Activated CD8-positive, alpha-beta memory T cell treated with anti-CD3 and anti-CD28 coated beads, Interleukin-2, amount 10 ng/mL, durations not matched to agents 7 days and 5 days (primary cell): ENCODE measurements around the gene SLC25A21. TPM values are rescaled to one million over a fixed set of nuclear protein-coding genes. Genes with fewer than 3 reads are reported as not detected.
"Not testable (repeated sequence)": the region's sequence is repeated elsewhere in the genome, so short reads cannot be mapped to it uniquely, and the experiment has no call there.

Source experiments
- ATAC-seq: fragments of 150-1000 bp; cut with Tn5 transposase; one replicate; pipeline ENCODE4 v1.10.0; 2021; ENCODE audit warnings: moderate library complexity
- CTCF ChIA-PET: fragments of 350-600 bp; sonication (Branson Sonifier 250); formaldehyde crosslinking; loops from one replicate; lab custom pipeline; 2021; ENCODE audit warnings: antibody characterized with exemption; lab: Charles Lee
- DNase-seq: peaks from one replicate; pipeline ENCODE4 v3.0.0-alpha.2; 2020
- H3K27ac Mint-ChIP-seq: one replicate; pipeline ENCODE4 v1.8.0; 2021; ENCODE audit warnings: mild to moderate bottlenecking, mixed read lengths
- H3K27me3 Mint-ChIP-seq: one replicate; pipeline ENCODE4 v1.8.0; 2021; ENCODE audit warnings: mixed read lengths
- H3K36me3 Mint-ChIP-seq: one replicate; pipeline ENCODE4 v1.8.0; 2021; ENCODE audit warnings: mild to moderate bottlenecking, mixed read lengths
- H3K4me1 Mint-ChIP-seq: one replicate; pipeline ENCODE4 v1.8.0; 2021; ENCODE audit warnings: mixed read lengths
- H3K4me3 Mint-ChIP-seq: one replicate; pipeline ENCODE4 v1.8.0; 2021; ENCODE audit warnings: mild to moderate bottlenecking, moderate library complexity, mixed read lengths
- H3K9me3 Mint-ChIP-seq: one replicate; pipeline ENCODE4 v1.8.0; 2022; ENCODE audit warnings: low read depth, mixed read lengths
- total RNA-seq, 2 experiments: library from RNA; stranded (reverse); gene quantifications; one replicate each; pipeline ENCODE4 v1.2.3, GENCODE V29; 2021

Gene SLC25A21
- total RNA-seq, 2 experiments from 2014 or later = not detected

DNA sequence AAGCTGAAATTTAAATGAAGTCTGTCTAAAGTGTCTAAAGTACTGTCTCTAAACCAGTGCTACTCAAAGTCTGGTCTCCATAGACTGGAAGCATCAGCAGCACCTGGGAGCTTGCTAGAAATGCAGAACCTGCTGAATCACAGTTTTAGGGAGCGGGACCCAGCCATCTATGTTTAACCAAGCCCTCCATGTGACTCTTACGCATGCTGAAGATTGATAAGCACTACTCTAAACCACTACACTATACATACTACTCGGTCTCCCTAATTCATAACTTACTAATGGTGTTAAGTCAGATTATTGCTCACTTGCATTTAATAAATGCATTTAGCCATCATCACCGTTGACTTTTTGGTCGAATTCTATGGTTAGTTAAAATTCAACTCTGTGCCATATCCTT, 88.8 kb downstream of the SLC25A21 start:
- DNase-seq (no peak), ATAC-seq (no peak)
- Mint-ChIP-seq H3K9me3 (peaks cover 4% of the 10 kb centered on the region), H3K4me3 (no peak overlapping the region), H3K4me1 (no peaks in the 10 kb centered on the region), H3K36me3 (no peaks in the 10 kb centered on the region), H3K27ac (no peak overlapping the region), H3K27me3 (no peaks in the 10 kb centered on the region)
- CTCF ChIA-PET = no interaction called here

DNA sequence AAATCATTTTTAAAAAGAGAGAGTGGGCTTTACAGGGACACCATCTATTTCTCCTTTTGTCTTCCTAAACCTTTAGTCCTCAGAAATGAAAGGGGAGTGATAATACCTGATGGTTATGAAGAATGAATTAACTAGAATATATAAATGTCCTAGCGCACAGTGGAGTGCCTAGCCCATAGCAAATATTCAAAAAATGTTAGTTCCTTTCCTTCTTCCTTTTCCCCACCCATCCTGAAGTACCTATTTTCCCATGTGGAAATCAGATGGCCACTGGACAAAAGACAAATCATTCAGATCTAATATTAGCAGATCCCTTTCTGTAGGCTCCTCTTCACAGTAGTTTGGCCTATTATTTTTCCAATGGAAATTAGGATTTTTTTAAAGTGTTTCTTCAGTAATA, 90.0 kb downstream of the SLC25A21 start:
- Mint-ChIP-seq H3K9me3 (peaks cover 4% of the 10 kb centered on the region), H3K27me3 (no peaks in the 10 kb centered on the region), H3K27ac (no peak overlapping the region)

DNA sequence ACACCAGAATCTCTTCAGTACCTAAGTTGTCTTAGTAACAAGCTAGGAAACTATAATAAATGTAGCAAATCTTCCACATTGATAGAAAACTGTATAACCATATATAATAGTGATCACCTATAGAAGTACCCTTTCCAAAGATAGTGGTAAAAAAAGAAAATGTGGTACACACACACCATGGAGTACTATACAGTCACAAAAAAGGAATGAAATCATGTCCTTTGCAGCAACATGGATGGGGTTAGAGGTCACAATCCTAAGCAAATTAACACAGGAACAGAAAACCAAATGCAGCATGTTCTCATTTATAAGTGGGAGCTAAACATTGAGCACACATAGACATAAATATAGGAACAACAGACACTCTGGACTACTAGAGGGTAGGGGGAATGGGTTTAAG, 90.5 kb downstream of the SLC25A21 start:
- DNase-seq (no peak), ATAC-seq (no peak)
- Mint-ChIP-seq H3K4me3 (no peak overlapping the region), H3K27ac (no peak overlapping the region), H3K4me1 (no peaks in the 10 kb centered on the region), H3K36me3 (no peaks in the 10 kb centered on the region), H3K9me3 (peaks cover 7% of the 10 kb centered on the region), H3K27me3 (no peaks in the 10 kb centered on the region)
- CTCF ChIA-PET = no interaction called here

More for the DNA sequence above, 90.0 kb downstream of the SLC25A21 start:
- Mint-ChIP-seq H3K36me3 (no peaks in the 10 kb centered on the region), H3K4me1 (no peaks in the 10 kb centered on the region), H3K4me3 (no peak overlapping the region)
- ATAC-seq = no peak
- CTCF ChIA-PET = no interaction called here
- DNase-seq = no peak

DNA sequence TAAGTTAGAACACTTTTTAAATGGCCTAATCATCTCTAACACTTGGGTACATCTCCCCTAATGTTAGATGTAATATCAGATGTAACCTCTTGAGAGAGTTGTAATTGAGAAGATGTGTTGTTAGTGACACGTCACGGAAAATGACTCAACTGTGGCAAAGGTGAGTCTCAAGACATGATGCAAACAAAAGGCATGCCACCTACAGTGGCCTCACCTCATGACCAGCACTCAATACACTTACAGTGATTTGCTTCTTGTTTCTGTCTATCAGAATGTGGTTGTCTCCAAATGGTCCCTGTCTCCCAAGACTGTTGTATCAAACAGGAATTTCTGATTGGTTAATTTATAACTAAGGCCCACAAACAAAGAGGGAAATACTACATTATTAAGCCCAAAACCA, 91.2 kb downstream of the SLC25A21 start:
- no peak overlapping the region for H3K4me3 Mint-ChIP-seq
- no peaks in the 10 kb centered on the region for H3K27me3 Mint-ChIP-seq
- H3K4me1 Mint-ChIP-seq = no peaks in the 10 kb centered on the region
- no peak overlapping the region for H3K27ac Mint-ChIP-seq
- ATAC-seq (no peak), DNase-seq (no peak)
- CTCF ChIA-PET = no interaction called here
- peaks cover 7% of the 10 kb centered on the region for H3K9me3 Mint-ChIP-seq
- H3K36me3 Mint-ChIP-seq = no peaks in the 10 kb centered on the region

DNA sequence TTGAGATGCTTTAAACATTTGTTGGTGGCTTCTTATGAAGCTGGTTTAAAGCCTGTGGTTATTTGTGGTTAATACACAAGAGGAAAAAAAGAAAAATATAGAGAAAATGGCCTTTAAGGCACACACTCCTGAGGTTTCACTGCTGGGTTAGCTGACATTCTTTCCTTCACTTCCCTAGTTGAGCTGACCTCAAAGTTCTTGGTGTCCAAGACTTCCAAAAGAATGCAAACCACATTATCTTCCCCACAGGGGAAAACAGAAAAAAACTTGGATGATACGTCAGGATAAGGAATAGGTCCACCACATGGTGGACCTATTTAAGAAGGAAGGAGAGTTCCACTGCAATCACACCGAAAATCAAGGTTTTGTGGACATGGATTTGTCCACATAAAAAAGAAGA, 94.3 kb downstream of the SLC25A21 start:
- ATAC-seq = no peak
- Mint-ChIP-seq H3K9me3 (peaks cover 9% of the 10 kb centered on the region), H3K4me3 (no peak overlapping the region), H3K27ac (no peak overlapping the region), H3K27me3 (no peaks in the 10 kb centered on the region), H3K36me3 (no peaks in the 10 kb centered on the region), H3K4me1 (no peaks in the 10 kb centered on the region)
- DNase-seq = no peak
- CTCF ChIA-PET = no interaction called here

DNA sequence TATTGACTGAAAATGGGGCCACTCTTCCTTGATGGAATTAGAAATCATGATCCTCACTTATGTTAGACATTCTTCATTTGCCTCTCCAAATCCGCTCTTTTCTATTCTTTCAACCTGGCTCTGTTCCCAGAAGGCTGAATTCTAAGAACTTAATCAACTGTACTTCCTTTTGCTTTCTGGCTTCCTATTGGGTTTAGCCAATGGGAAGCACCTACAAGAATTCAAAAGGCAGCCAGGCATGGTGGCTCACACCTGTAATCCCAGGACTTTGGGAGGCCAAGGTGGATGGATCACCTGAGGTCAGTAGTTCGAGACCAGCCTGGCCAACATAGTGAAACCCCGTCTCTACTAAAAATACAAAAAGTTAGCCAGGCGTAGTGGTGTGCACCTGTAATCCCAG, 98.1 kb downstream of the SLC25A21 start:
- H3K4me1 Mint-ChIP-seq, ATAC-seq, H3K27ac Mint-ChIP-seq, CTCF ChIA-PET, H3K27me3 Mint-ChIP-seq, H3K9me3 Mint-ChIP-seq, H3K36me3 Mint-ChIP-seq, DNase-seq, H3K4me3 Mint-ChIP-seq: not testable (repeated sequence)

DNA sequence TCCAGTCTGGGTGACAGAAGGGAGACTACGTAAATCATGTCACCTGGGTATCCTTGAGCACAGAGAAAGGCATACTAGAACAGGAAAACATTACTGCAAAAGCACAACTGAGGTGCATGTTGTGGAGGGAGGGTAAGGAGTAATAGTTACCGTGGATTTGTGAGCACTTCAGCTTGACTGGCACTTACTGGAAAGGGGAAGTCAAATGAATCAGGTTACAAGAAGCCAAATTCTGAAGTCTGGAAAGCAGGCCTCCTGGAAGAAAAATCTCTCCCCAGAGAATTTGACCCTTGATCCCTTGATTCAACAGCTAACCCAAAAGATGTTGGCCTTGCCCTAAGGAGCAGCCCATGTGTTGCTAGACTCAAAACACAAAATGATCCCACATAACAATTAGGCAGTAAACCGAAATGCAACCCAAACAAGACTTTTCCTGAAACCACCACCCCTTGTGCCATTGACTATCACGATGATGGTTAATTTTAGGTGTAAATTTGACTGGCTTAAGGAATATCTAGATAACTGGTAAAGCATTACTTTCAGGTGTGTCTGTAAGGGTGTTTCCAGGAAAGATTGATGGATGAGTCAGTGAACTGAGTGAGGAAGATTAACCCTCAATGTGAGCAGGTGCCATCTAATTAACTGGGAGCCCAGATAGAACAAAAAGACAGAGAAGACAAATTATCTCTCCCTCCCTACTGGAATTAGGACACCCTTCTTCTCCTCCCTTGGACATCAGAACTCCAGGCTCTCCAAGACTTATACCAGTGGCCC, 108.8 kb downstream of the SLC25A21 start:
- ATAC-seq = no peak
- H3K36me3 Mint-ChIP-seq = no peaks in the 10 kb centered on the region
- DNase-seq = no peak
- H3K27ac Mint-ChIP-seq = no peak overlapping the region
- no peaks in the 10 kb centered on the region for H3K4me1 Mint-ChIP-seq
- H3K4me3 Mint-ChIP-seq = no peak overlapping the region
- H3K27me3 Mint-ChIP-seq = no peaks in the 10 kb centered on the region
- peaks cover 2% of the 10 kb centered on the region for H3K9me3 Mint-ChIP-seq
- CTCF ChIA-PET = no interaction called here

DNA sequence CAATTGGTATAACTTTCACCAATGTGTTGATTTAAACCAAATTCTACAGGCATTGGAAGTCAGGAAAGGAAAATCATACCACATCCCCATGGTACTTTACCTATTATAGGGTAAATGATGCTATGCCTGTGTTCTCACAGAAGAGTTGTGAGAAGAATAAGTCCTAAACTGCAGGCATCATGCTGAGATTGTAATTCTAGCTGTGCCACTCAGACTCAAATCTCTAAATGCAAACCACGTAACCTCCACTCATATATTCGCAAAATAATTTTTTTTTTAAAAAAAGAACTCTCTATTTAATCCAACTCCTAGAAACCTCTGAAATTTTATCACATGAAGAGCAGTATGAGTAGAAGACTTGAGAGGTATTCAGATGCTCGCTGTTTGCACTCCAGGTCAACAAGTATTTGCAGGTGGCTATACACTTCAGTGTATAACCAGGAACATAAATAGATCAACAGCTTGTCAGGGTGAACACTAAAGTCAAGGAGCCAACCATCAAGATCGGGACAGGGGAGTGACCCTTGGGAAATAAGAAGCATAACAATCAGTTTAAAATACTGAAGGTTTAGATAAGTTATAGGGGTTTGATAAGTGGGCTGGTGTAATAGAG, 110.1 kb downstream of the SLC25A21 start:
- CTCF ChIA-PET = no interaction called here
- H3K27me3 Mint-ChIP-seq = no peaks in the 10 kb centered on the region
- peaks cover 2% of the 10 kb centered on the region for H3K9me3 Mint-ChIP-seq
- no peak overlapping the region for H3K27ac Mint-ChIP-seq
- no peak overlapping the region for H3K4me3 Mint-ChIP-seq
- no peaks in the 10 kb centered on the region for H3K4me1 Mint-ChIP-seq
- H3K36me3 Mint-ChIP-seq = no peaks in the 10 kb centered on the region
- ATAC-seq = no peak
- no peak for DNase-seq

DNA sequence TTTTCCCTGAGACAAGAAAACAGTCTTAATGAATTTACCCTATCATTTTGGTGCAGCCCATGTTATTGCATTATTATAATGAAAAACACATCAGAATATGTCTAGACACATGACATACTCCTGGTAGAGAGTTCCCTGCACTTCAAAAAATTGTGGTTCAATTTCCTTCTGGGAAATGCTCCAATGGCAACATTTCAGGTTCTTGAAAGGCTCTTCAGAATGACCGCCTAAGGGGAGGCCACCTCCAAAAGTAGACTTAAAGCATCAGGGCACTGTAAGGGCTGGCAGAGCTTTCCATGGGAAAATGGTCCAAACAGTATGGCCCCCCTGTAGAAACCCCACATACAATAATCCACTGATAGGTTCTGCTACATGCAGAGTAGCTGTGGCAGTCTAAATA, 110.7 kb downstream of the SLC25A21 start:
- no peak overlapping the region for H3K4me3 Mint-ChIP-seq
- H3K27ac Mint-ChIP-seq = no peak overlapping the region
- no peaks in the 10 kb centered on the region for H3K4me1 Mint-ChIP-seq
- no peak for DNase-seq
- no peaks in the 10 kb centered on the region for H3K9me3 Mint-ChIP-seq
- no peaks in the 10 kb centered on the region for H3K27me3 Mint-ChIP-seq
- no peak for ATAC-seq
- CTCF ChIA-PET = no interaction called here
- H3K36me3 Mint-ChIP-seq = no peaks in the 10 kb centered on the region

DNA sequence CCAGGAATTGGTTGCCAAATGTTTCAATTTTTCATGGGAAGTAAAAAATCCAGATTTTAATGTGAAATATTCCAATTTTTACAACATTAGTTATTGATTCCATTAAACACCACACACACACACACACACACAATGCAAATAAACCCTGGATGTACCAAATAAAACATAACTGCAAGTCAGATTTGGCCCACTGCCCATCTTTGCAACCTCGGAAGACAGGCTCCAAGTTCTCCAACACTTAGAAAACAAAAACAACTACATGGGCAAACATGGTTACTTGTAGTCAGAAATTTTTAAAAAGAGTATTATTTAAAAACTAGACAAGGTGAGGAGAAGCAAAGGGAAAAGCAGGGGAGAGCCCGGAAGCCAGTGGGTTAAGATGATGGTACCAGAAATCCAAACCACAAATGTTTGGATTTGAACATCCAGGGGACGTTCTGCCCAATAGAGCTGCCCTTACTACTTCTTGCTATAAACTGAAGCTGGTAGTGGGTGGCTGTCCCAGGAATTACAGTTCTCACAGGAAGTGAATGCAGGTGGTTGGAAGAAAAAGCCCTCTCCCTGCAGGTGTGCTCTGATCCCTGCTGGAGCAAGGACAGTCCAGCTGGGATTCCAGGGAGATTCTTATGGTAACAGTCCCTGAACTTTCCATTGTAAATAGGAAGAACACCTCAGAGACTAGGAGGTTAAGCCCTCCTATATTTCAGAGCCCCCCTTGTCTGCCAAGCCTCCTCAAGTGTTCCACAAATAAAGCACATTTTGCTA, 111.7 kb downstream of the SLC25A21 start:
- Mint-ChIP-seq H3K4me1 (no peaks in the 10 kb centered on the region), H3K4me3 (no peak overlapping the region), H3K9me3 (no peaks in the 10 kb centered on the region), H3K27me3 (no peaks in the 10 kb centered on the region), H3K36me3 (no peaks in the 10 kb centered on the region), H3K27ac (no peak overlapping the region)
- CTCF ChIA-PET = no interaction called here
- DNase-seq (no peak), ATAC-seq (no peak)

DNA sequence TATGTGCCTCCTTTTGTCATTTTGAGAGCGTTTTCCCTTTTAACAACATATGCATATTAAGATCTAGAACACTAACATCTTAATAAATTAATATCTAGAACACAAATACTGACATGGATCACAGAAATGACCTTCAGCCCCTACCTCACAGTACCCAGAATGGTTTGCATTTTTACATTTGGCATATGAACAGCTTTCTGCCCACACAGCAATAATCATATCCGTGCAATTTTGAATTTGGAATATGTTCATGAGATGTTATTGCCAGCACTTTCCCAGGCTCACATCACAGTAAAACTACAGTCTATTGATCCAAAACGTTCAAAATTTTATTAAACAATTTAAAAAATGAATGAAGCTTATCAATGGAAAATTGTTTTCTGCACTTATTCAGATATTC, 114.6 kb downstream of the SLC25A21 start:
- peaks cover 5% of the 10 kb centered on the region for H3K9me3 Mint-ChIP-seq
- H3K27ac Mint-ChIP-seq = no peak overlapping the region
- H3K27me3 Mint-ChIP-seq = no peaks in the 10 kb centered on the region
- no peaks in the 10 kb centered on the region for H3K36me3 Mint-ChIP-seq
- H3K4me3 Mint-ChIP-seq = no peak overlapping the region
- no peaks in the 10 kb centered on the region for H3K4me1 Mint-ChIP-seq
- ATAC-seq (no peak), DNase-seq (no peak)
- CTCF ChIA-PET = no interaction called here

DNA sequence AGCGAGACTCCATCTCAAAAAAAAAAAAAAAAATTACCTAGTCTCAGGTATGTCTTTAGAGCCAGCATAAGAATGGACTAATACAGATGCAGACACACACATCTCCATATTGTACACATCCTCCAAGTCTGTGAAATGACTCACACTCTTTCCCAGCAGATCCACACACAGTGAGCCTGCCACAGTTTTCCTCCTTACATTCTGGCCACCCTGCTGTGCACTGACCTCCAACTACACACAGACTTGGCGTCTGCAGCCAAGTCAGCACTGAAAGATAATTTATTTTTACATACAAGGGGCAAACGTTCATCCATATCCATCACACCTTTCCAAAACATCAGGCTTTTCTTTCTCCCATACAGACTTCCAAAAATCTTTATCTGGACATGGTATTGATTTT, 115.9 kb downstream of the SLC25A21 start:
- ATAC-seq = no peak
- Mint-ChIP-seq H3K9me3 (peaks cover 5% of the 10 kb centered on the region), H3K4me1 (no peaks in the 10 kb centered on the region), H3K27ac (no peak overlapping the region), H3K27me3 (no peaks in the 10 kb centered on the region), H3K36me3 (no peaks in the 10 kb centered on the region), H3K4me3 (no peak overlapping the region)
- DNase-seq = no peak
- CTCF ChIA-PET = no interaction called here

DNA sequence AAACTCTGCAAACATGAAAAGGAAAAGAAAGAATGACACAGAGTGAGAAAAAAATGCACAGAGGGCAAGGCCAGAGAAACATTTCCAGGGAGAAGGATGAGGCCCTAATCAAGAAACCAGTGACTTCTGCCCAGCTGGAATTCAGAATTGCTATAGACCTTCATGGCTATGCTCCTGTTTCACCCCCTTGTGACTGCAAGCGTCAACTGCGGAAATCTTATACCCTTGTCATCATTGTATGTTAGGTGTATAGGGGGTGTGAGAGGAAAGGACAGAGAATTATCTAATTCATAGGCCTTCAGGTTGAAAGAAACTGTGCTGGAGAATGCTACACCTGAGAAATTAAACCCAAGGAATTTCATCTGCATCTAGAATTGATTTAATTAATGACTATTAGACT, 117.5 kb downstream of the SLC25A21 start:
- ATAC-seq (no peak), DNase-seq (no peak)
- H3K9me3 Mint-ChIP-seq = peaks cover 5% of the 10 kb centered on the region
- H3K36me3 Mint-ChIP-seq = no peaks in the 10 kb centered on the region
- H3K4me3 Mint-ChIP-seq = no peak overlapping the region
- CTCF ChIA-PET = no interaction called here
- no peaks in the 10 kb centered on the region for H3K27me3 Mint-ChIP-seq
- H3K4me1 Mint-ChIP-seq = no peaks in the 10 kb centered on the region
- no peak overlapping the region for H3K27ac Mint-ChIP-seq

DNA sequence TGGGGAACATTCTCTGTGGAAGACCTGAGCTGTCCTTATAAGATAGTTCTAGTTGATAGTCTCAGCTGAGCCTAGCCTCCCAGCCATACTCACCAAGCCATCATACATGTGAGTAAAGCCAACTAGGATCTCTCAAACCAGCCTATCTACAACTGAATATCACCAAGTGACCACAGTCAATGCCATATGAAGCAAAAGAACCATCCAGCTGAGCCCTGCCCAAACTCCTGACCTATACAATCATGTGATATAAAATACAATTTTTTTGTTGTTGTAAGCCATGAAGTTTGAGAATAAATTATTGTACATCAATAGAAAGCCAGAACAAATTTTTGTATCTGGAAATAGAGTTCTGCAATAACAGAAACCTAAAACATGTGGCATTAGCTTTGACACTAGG, 118.3 kb downstream of the SLC25A21 start:
- no peak overlapping the region for H3K4me3 Mint-ChIP-seq

More for the DNA sequence above, 118.3 kb downstream of the SLC25A21 start:
- Mint-ChIP-seq H3K27me3 (no peaks in the 10 kb centered on the region), H3K9me3 (peaks cover 5% of the 10 kb centered on the region), H3K27ac (no peak overlapping the region), H3K36me3 (no peaks in the 10 kb centered on the region), H3K4me1 (no peaks in the 10 kb centered on the region)
- no peak for DNase-seq
- CTCF ChIA-PET = no interaction called here
- no peak for ATAC-seq
